Measurements from ENCODE around the gene TTC9.

Gene TTC9

DNA sequence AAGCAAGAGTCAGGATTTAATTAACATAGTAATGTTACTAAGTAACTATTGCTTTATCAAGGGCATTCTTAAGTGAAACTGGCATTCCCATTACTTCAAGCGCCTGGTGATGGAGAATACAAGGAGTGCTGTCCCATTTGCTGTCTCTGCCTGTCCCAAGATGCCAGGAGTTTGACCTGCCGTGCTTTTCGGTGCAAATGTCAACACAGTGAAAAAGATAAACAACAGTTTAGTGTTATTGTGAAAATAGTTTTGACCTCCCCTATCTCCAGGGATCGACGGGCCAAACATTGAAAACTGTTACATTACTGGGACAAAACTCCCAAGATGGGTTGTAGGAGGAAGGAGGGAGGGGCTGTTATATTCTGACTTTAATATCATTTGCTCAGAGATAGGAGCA is 74.8 kb downstream of the TTC9 start:
- no peak for DNase-seq (ENCODE audit: low read depth)

DNA sequence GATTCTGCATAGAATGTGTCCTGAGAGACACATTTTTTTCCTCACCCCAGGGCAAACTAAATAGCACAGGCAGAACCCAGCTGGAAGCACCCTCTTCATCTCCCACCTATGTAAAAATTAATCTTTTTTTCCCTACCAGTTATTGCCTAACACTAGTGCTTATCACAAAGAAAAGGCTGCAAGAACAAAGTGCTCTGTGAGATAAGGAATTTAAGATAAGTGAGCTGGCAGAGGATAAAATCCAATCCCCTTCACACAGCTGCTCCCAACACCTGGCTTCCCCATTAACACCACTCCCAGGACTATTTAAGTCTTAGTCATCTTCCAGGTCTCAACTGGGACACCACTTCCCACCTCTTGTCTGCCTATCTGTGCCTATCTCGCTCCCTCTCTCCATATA is 75.2 kb downstream of the TTC9 start:
- no peak for DNase-seq (ENCODE audit: low read depth)

GRCh38 chr14:70718383-70719118 is 76.8 kb downstream of the TTC9 start:
- DNase-seq (ENCODE audit: low read depth), result no peak

DNA sequence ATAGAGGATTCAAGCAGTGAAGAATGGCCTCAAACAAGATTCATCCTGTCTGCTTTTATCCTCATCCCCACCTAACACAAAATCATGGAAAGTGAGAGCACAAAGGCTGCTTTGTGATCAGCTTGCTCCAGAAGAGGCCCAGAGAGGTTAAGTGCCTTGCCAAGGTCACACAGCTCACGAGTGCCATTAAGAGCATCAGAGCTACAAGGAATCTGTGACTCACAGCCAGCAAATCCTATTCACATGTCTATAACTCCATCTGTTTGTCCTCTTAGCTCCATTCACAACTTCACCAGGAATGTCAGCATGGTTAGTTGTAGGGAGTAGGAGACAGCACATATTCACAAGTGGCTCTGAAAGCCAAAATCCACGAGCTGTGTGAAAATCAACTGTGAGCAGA is 79.8 kb downstream of the TTC9 start:
- no peak for DNase-seq (ENCODE audit: low read depth)

GRCh38 chr14:70722418-70722817 is 80.7 kb downstream of the TTC9 start:
- no peak for DNase-seq (ENCODE audit: low read depth)

DNA sequence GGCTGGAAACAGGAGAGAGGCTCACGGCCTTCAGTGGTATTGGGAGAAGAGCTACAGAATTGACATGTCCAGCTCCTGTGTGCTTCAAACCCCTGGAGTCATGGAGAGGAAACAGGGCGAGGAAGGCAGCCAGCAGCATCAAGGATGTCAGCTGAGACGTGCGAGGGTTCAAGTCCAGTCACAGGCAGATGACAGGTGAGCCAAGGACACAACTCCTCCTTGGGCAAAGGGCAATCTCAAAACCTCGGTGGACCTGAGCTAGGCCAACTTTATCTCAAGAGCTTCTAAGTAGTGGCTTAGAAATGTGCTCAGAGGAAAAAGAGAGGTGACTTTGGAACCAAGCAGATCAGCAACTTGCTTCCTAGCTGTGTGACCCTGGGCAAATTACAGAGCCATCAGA is 81.6 kb downstream of the TTC9 start:
- DNase-seq (ENCODE audit: low read depth), result no peak

- no peak for DNase-seq (ENCODE audit: low read depth)
Observed at GRCh38 chr14:70724110-70724509, 82.4 kb downstream of the TTC9 start.

GRCh38 chr14:70724944-70725343 is 83.2 kb downstream of the TTC9 start:
- no peak for DNase-seq (ENCODE audit: low read depth)
